DMS153 treated with DMSO at 0.1 percent for 48 hours (cell line): ENCODE results near the gene FXYD3.
"Not testable (repeated sequence)": the region's sequence is repeated elsewhere in the genome, so short reads cannot be mapped to it uniquely, and the experiment has no call there.

Experiments used
- DNase-seq: peaks from one replicate; lab custom pipeline; 2025; ENCODE audit not compliant: unreplicated experiment; lab: John Stamatoyannopoulos, UW

FXYD3 gene

DNA sequence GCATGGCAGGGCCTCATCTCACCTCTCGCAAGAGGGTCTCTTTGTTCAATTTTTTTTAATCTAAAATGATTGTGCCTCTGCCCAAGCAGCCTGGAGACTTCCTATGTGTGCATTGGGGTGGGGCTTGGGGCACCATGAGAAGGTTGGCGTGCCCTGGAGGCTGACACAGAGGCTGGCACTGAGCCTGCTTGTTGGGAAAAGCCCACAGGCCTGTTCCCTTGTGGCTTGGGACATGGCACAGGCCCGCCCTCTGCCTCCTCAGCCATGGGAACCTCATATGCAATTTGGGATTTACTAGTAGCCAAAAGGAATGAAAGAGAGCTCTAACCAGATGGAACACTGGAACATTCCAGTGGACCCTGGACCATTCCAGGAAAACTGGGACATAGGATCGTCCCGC lies 8.0 kb downstream of the FXYD3 start:
- no peak for DNase-seq

DNA sequence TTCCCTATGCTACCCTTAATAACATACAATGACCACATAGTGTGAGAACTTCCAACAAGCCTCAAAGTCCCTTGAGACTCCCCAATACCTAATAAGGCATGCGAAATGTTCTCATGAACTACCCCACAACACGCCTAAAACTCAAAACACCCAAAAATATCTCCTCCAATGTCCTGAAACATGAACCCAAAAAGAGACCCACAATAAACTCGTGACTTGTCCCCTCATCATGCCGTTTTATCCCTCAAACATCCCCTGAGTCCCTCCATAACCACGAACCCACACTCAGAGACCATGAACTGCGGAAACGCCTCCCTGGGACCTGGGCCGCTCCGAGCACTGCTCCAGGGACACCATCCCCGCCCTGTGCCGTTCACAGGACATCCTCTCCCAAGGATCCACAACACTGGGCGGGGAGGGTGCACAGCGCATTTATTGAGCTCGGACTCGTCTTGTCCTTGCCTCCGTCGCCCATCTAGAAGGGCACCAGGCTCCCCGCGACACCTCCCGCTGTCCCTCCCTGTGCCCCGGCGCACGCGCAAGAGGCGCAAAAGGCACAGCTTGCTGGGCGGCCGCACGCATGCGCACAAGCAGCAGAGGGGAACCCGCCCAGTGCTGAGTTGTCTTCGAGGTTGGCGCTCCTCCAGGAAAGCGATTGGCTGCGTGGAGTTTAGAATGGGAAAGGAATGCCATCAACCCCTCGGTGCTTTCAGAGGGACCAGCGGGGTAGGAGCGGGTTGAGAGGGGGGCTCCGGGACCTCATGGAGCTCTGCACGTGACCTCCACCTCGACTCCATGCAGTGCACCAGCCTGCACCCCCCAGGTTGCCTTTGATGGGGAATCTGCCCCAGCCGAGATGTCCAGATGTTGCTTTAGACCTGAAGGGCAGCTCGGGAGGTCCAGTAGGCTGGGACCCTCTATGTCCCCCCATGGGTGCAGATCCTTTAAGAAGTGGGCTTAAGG lies 8.8 kb downstream of the FXYD3 start:
- DNase-seq = peak; percentile 83

DNA sequence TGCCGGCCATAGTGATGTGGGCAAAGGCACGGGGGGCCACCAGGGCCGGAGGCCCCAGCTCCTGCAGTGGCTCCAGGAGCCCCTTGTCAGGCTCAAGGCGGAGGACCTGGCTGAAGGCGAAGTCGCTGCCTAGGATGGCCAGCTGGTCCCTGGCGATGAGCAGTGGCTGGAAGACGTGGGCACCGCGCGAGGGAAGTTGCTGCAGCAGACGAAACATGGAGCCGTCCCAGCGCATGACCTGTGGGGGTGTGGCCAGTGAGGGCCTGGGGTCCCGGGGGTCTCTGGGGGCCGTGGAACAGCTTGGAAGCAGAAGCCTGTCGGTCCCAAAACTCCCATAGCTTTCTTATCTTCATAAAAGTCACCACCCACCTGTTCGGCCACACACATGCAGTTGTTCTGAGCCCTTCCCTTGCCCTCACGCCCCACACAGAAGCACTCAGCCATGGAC lies 9.7 kb downstream of the FXYD3 start:
- no peak for DNase-seq

DNA sequence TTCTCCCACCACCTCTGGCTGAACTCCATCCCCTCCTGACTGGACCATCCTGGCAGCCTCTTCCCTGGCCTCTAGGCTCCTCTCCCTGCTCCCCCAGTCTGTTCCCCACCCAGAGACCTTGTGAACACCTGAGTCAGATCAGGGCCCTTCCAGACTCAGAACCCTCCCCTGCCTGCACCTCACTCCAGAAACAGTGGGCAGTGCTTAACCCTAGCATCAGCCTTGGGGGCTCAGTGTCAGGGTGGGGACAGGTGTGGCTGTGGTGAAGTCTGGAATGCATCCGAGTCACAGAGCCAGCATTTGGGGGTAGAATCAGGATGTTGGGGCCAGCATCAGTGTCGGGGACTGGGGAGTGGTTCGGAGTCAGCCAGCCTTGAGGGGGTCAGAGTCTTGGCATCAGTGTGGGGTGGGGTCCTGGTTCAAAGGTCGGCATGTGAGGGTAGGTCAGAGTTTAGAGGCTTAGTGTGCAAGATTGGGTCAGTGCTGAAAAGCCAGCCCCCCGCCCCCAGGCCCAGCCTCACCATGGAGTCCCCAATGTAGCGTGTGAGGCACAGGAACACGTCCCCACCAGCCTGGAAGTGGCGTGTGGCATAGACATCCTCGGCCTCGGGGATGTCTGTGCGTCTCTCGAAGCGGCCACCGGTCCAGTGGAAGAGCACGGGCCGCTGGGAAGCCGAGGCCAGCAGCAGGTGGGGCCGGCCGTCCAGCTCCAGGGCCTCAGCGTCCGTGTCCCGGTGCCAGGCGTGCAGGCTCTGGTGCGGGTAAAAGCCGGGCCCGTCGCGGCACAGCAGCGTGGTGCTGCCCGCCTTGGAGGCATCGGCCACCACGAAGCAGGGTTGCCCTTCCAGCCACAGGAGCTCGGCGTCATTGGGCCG lies 10.4 kb downstream of the FXYD3 start:
- DNase-seq = no peak

GRCh38 chr19:35126624-35126959 lies 11.0 kb downstream of the FXYD3 start:
- no peak for DNase-seq

GRCh38 chr19:35127871-35128270 lies 12.2 kb downstream of the FXYD3 start:
- no peak for DNase-seq

DNA sequence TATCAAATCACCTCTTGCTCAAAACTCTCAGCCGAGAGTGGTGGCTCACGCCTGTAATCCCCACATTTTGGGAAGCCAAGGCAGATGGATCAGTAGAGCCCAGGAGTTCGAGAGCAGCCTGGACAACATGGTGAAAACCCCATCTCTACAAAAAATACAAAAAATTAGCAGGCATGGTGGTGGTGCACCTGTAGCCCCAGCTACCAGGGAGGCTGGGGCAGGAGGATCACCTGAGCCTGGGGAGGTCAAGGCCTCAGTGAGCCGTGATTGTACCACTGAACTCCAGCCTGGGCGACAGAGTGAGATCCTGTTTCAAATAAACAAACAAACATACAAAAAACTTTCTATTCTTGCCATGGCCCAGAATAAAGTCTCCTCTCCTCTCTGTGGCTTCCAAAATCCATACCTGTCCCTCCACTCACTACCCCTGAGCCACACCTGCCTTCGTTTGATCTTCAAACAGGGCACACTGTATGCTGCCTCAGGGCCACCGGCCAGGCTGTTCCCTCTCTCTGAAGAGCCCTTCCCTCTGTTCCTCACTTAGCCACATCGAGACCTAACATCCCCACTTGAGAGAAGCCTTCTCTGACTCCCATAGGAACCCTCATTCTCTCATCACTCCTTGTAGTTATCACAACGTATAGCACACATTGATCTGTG lies 12.9 kb downstream of the FXYD3 start:
- no peak for DNase-seq

GRCh38 chr19:35129724-35130274 lies 14.2 kb downstream of the FXYD3 start:
- DNase-seq = not testable (repeated sequence)

- no peak for DNase-seq
These were observed 15.4 kb downstream of the FXYD3 start for GRCh38 chr19:35130761-35131720.

- DNase-seq = no peak
These were observed 16.6 kb downstream of the FXYD3 start for GRCh38 chr19:35132254-35132653.

DNA sequence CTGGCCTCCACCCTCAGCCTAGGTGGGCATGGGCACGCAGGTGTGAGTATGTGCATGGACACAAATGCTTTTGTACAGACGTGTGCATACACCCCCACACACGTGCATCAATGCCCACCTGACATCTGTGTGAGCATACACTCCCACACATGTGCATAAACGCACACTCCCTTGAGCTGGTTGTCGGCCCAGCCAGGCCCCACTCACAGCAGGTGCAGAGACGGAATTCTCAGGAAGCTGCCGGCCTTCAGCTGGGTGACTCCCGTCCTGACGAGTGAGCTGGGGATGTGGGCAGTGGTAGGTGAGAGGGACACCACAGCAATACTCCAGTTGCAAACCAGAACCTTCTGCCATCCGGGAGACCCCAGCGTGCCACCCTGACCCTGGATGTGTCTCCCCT lies 18.2 kb downstream of the FXYD3 start:
- no peak for DNase-seq

DNA sequence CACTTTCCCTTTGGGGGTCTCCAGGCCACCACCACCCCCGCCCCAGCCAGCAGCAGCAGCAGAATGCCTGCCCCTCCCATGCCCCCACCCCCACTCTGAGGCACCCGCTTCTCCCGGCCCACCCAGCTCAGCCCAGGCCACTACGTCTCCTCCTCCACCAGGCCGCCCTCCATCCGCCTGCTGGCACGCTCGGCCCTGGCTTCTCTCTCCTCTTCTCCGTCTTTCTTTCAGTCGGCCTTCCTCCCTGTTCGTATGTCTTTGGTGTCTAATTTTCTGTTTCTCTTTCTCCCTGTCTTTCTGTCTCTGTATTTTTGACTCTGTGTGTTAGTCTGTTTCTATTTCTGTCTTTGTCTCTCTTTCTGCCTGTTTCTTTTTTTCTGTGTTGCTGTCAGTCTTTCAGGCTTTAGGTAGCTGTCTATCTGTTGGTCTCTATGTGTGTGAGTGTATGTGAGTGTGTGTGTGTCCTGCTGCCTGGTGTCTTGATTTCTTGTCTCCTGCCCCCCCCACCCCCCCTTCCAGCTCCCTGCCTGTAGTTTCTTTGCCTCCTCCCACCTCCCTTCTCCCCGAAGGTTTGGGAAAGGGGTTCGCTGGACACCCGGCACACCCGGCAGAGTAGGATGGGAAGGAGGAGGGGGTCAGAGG lies 19.1 kb downstream of the FXYD3 start, which contains the start of gene LGI4:
TSS of gene LGI4 (minus strand) at position 459 of the 642 bp plus-strand sequence. CDS start at position 80, 379 bp downstream.
- DNase-seq = no peak

DNA sequence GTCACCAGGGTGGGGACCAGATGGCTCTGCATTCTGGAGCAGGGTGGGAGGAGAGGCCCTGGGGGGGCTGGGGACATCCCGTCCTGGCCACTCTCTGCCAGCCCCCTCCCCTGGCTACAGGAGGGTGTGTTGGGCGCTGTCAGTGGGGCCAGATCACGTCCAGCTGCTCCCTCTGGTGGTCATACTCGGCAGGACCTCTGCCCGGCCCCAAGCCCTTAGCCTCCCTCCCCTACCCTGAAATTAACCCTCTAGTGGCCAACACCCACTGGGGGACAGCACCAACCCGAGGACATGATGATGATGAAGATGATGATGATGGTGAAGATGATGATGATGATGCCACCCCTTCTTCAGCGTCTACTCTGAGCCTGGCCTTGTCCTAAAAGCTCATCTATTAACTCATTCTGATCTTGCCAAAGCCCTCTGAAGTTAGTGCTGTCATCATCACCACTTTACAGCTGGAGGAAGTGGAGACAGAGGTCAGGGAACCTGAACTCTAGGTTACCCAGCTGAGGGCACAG lies 19.8 kb downstream of the FXYD3 start:
- DNase-seq = peak; percentile 7

DNA sequence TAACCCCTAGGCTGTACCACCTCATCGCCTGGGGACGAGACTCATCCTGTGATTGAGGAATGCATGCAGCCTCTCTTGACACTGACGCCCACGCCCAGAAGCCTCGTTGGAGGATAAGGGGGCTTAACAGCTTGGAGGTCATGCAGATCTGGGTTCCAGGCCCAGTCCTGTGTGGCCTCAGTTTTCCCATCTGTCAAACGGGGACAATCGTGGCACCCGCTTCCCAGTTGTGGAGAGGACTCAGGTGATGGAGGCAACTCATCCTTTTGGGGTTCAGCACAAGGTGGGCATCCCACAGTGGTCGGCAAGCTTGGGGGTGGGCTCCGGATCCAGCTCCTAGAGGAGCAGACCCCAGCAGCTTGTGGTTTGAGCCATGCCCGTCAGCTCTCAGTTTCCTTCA lies 20.6 kb downstream of the FXYD3 start:
- DNase-seq = no peak

DNA sequence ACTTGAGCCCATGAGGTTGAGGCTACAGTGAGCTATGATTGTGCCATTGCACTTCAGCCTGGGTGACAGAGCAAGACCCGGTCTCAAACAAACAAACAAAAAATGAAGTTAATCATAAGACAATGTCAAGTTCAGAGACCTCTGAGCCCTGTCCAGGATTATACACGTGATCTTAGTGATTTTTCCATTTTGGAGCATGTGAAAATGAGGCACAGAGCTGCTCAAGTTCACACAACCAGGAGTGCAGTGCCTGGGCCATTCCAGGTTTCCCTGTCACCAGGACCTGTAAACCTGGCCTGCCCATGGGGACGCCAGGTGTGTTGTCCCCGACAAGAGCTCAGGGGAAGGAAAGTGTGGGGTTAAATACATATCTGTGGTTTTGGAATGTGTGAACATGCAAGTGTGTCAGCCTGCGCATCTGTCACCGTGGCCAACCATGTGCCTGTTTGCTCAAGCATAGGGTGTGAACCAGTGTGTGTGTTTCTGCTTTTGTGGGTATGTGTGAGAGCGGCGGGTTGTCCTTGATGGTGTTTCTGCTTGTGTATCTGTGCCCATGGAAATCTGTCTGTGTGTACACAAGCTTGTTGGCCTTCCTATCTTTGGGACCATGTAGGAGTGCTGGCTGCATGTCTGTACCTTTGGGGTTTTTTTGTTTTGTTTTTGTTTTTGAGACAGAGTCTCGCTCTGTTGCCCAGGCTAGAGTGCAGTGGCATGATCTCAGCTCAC lies 21.5 kb downstream of the FXYD3 start:
- DNase-seq = no peak

- no peak for DNase-seq
These were observed 22.8 kb downstream of the FXYD3 start, which contains the start of gene FXYD1 for GRCh38 chr19:35138305-35138892. TSS of gene FXYD1 (plus strand) at chr19:35138824. CDS start at chr19:35140080, 1,256 bp downstream.

GRCh38 chr19:35140207-35140961 lies 24.8 kb downstream of the FXYD3 start:
- DNase-seq = no peak
